ENCODE results near the gene ATP11A.

The ATP11A gene

DNA sequence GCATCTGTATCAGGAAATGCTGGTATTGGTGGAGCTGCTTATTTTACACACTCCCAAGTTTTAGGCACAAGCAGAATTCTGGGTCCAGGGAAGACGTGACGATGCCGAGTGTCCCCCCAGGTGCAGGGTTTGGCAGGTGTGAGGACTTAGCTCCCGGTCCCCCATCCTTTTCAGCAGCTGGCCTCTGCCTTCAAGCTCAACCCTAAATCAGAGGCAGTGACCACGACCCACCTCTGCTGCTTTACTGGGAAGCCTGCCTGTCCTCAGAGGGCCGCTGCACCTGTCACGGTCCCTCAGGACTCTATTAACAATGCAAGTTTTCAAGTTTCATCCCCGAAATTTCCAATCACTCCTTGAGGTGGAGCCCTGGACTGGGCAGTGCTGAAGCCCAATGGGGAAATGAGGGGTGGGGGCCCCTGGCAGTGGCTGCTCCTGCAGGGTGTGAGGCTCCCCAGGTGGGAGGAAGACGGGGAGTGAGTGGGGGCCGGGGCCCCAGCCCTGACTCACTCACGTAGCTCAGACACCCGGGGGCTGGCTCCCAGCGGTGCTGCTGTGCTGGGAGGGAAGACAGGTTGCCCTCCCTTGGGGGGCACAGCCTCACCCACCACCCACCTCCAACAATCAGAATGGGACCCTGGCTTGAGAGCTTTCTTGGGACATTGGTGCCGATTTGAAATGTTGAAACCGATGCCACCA, 186.6 kb downstream of the ATP11A start:
- Histone ChIP-seq H3K4me3 (ENCODE audit: low read depth, low read length) (no peak overlapping the region), H3K27me3 (ENCODE audit: control insufficient read depth, insufficient read depth, low read length) (no peaks in the 10 kb centered on the region), H3K79me2 (no peaks in the 10 kb centered on the region), H3K27ac (no peak overlapping the region), H2AFZ (no peak overlapping the region), H3K4me2 (ENCODE audit: low read length) (no peak overlapping the region), H3K4me1 (no peaks in the 10 kb centered on the region), H3K9me3 (ENCODE audit: control insufficient read depth, low read length) (no peaks in the 10 kb centered on the region), H3K36me3 (ENCODE audit: control insufficient read depth, insufficient read depth, low read length) (no peaks in the 10 kb centered on the region), H3K9ac (no peak overlapping the region)
- TF ChIP-seq CTCF (IDR thresholded peaks at IDR 0.05): no peak

DNA sequence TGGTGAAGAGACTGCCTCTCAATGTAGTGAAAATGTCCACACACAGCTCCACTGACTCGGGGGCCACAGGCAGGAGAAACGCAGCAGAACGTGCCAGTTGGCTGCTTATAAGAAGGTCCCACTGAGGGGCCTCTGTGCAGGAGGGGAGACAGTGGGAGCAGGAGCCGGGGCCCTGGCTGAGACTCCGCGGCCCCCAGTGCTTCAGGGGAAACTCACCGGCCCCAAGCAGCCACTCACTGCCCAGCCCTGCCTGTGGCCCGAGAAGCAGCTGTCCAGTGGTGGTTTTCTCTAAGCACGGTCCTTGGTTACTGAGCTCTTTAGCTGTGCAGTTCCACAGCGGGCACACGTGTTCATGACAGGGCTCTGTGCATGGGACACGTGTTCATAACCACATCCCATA, 187.2 kb downstream of the ATP11A start:
- Histone ChIP-seq H3K9ac (no peak overlapping the region), H3K9me3 (ENCODE audit: control insufficient read depth, low read length) (no peaks in the 10 kb centered on the region), H2AFZ (no peak overlapping the region), H3K79me2 (no peaks in the 10 kb centered on the region), H3K27ac (no peak overlapping the region), H3K4me1 (no peaks in the 10 kb centered on the region), H3K27me3 (ENCODE audit: control insufficient read depth, insufficient read depth, low read length) (no peaks in the 10 kb centered on the region), H3K36me3 (ENCODE audit: control insufficient read depth, insufficient read depth, low read length) (no peaks in the 10 kb centered on the region), H3K4me2 (ENCODE audit: low read length) (no peak overlapping the region), H3K4me3 (ENCODE audit: low read depth, low read length) (no peak overlapping the region)
- no peak for TF ChIP-seq CTCF (IDR thresholded peaks at IDR 0.05)

DNA sequence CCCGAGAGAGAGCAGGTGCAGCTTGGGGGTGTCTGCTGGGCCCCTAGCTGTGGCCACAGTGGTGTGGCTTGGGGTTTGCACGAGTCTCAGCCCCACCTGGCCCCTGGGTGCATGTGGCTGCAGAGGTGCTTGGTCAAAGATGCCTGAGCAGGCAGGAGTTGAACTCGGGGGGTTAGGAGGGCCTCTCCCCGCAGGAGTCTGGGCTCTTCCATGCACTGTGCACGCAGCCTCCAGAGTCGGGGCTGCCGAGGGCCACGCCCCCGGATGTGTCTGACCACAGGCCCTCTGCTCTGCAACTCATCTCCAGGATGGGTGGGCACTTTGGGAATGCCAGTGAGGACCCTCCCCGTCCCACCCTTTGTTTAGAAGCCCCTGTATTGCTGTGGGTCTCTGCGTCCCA, 187.7 kb downstream of the ATP11A start:
- no peaks in the 10 kb centered on the region for H3K36me3 ChIP-seq (ENCODE audit: control insufficient read depth, insufficient read depth, low read length)
- TF ChIP-seq CTCF (IDR thresholded peaks at IDR 0.05): no peak
- no peaks in the 10 kb centered on the region for H3K79me2 ChIP-seq
- no peak overlapping the region for H3K4me2 ChIP-seq (ENCODE audit: low read length)
- no peak overlapping the region for H2AFZ ChIP-seq
- H3K4me1 ChIP-seq: no peaks in the 10 kb centered on the region
- H3K27ac ChIP-seq: no peak overlapping the region
- no peaks in the 10 kb centered on the region for H3K9me3 ChIP-seq (ENCODE audit: control insufficient read depth, low read length)
- no peak overlapping the region for H3K9ac ChIP-seq
- no peaks in the 10 kb centered on the region for H3K27me3 ChIP-seq (ENCODE audit: control insufficient read depth, insufficient read depth, low read length)
- H3K4me3 ChIP-seq (ENCODE audit: low read depth, low read length): no peak overlapping the region

DNA sequence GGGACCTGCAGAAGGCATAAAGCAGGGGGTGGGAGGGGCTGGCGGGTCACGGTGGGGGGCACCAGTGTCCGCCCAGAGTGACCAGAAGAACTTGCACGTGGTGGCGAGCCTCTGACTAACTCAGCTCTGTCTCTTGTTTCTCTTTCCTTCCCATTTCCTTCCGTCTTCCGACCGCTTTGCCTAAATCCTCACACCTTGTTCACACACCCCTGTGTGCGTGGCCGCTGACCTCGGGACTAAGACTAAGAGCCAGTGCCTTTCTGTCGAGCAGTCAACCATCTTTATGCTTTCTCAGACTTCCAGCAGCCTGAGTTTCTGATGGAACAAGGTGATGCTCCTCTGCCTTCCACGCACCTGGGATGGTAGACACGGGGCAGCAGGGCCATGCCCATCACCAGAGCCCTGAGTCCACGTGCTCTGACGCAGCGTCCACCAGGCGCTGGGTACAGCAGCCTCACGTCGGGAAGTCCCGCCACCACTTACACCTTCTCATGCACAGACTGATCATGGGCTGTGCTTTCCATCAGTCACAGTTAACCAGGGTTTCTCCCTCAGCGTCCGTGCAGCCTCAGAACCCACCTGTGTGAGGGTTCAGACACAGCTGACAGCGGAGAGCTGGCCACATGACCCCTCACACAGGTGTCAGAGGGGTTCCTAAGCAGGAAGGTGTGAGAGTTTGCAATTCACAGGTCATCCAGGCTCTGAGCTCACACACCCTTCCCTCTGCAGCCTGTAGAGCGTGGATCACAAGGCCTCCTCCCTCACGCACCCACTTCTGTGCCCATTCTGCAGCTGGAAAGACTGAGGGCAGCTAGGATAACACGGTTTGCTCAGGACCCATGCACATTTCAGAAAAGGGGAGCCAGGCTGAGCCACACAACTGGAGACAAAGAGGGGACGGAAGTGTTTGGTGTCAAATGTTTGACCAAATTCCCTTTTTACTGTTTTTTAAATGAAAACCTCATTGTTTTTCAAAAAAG, 188.4 kb downstream of the ATP11A start:
- Histone ChIP-seq H3K79me2 (no peaks in the 10 kb centered on the region), H3K27ac (no peak overlapping the region), H3K4me1 (no peaks in the 10 kb centered on the region), H3K4me3 (ENCODE audit: low read depth, low read length) (no peak overlapping the region), H2AFZ (no peak overlapping the region), H3K9ac (no peak overlapping the region), H3K9me3 (ENCODE audit: control insufficient read depth, low read length) (no peaks in the 10 kb centered on the region), H3K36me3 (ENCODE audit: control insufficient read depth, insufficient read depth, low read length) (no peaks in the 10 kb centered on the region), H3K4me2 (ENCODE audit: low read length) (no peak overlapping the region), H3K27me3 (ENCODE audit: control insufficient read depth, insufficient read depth, low read length) (no peaks in the 10 kb centered on the region)
- TF ChIP-seq CTCF (IDR thresholded peaks at IDR 0.05): no peak

Data from parathyroid adenoma (tissue), 2 donors.